Measurements from ENCODE around the gene NFIB. TPM values are rescaled to one million over a fixed set of nuclear protein-coding genes. Genes with fewer than 3 reads are reported as not detected.

Gene NFIB
- total RNA-seq, 2 experiments from 2014 or later: not detected

GRCh38 chr9:14183001-14183400 lies 130.9 kb downstream of the NFIB start:
- H3K4me1 Mint-ChIP-seq: no peaks in the 10 kb centered on the region
- H3K4me3 Mint-ChIP-seq: no peak overlapping the region
- H3K9me3 Mint-ChIP-seq (ENCODE audit: low read depth): no peaks in the 10 kb centered on the region
- peaks cover 2% of the 10 kb centered on the region for H3K27me3 Mint-ChIP-seq
- no peaks in the 10 kb centered on the region for H3K36me3 Mint-ChIP-seq (ENCODE audit: low read depth)
- POLR2A ChIA-PET: no interaction called here
- CTCF ChIA-PET: interaction anchor here (0.6 kb wide), 1 partner anchor 741 kb away, joined by 3 read pairs; no protein-coding TSS in a partner anchor
- no peak overlapping the region for H3K27ac Mint-ChIP-seq
- no peak for ATAC-seq
- DNase-seq: no peak
- intact Hi-C loops (cut with DNase I, micrococcal nuclease): no loop called here

GRCh38 chr9:14180960-14181537 lies 132.9 kb downstream of the NFIB start:
- Mint-ChIP-seq H3K9me3 (ENCODE audit: low read depth) (no peaks in the 10 kb centered on the region), H3K4me3 (no peak overlapping the region), H3K4me1 (no peaks in the 10 kb centered on the region), H3K27ac (no peak overlapping the region), H3K27me3 (peaks cover 2% of the 10 kb centered on the region), H3K36me3 (ENCODE audit: low read depth) (no peaks in the 10 kb centered on the region)
- intact Hi-C loops (cut with DNase I, micrococcal nuclease): no loop called here
- ATAC-seq: no peak
- ChIA-PET POLR2A (no interaction called here), CTCF (interaction anchor here (0.6 kb wide), 1 partner anchor 38 kb away, joined by 3 read pairs; no protein-coding TSS in a partner anchor)
- no peak for DNase-seq

- no peaks in the 10 kb centered on the region for H3K4me1 Mint-ChIP-seq
- no peak overlapping the region for H3K4me3 Mint-ChIP-seq
- H3K36me3 Mint-ChIP-seq (ENCODE audit: low read depth): no peaks in the 10 kb centered on the region
- CTCF ChIA-PET: interaction anchor here (0.6 kb wide), 1 partner anchor 39 kb away, joined by 3 read pairs; no protein-coding TSS in a partner anchor
- H3K27ac Mint-ChIP-seq: no peak overlapping the region
- DNase-seq: no peak
- intact Hi-C loops (cut with DNase I, micrococcal nuclease): no loop called here
- no peaks in the 10 kb centered on the region for H3K9me3 Mint-ChIP-seq (ENCODE audit: low read depth)
- H3K27me3 Mint-ChIP-seq: peaks cover 2% of the 10 kb centered on the region
- POLR2A ChIA-PET: no interaction called here
- no peak for ATAC-seq
Observed at GRCh38 chr9:14180093-14180959, 133.6 kb downstream of the NFIB start.

- ChIA-PET POLR2A (no interaction called here), CTCF (no interaction called here)
- Mint-ChIP-seq H3K27ac (no peak overlapping the region), H3K9me3 (ENCODE audit: low read depth) (peaks cover 1% of the 10 kb centered on the region), H3K4me3 (no peak overlapping the region), H3K4me1 (no peaks in the 10 kb centered on the region), H3K36me3 (ENCODE audit: low read depth) (no peaks in the 10 kb centered on the region), H3K27me3 (peaks cover 2% of the 10 kb centered on the region)
- intact Hi-C loops (cut with DNase I, micrococcal nuclease): no loop called here
- ATAC-seq: no peak
- DNase-seq: no peak
Observed at GRCh38 chr9:14179449-14179848, 134.5 kb downstream of the NFIB start.

- no peak overlapping the region for H3K27ac Mint-ChIP-seq
- peaks cover 1% of the 10 kb centered on the region for H3K9me3 Mint-ChIP-seq (ENCODE audit: low read depth)
- no peak overlapping the region for H3K4me3 Mint-ChIP-seq
- no peaks in the 10 kb centered on the region for H3K4me1 Mint-ChIP-seq
- intact Hi-C loops (cut with DNase I, micrococcal nuclease): no loop called here
- no peaks in the 10 kb centered on the region for H3K36me3 Mint-ChIP-seq (ENCODE audit: low read depth)
- H3K27me3 Mint-ChIP-seq: no peaks in the 10 kb centered on the region
- ATAC-seq (no peak), DNase-seq (no peak)
- ChIA-PET POLR2A (no interaction called here), CTCF (interaction anchor here (0.8 kb wide), 1 partner anchor 371 kb away, joined by 3 read pairs; no protein-coding TSS in a partner anchor)
Observed at GRCh38 chr9:14175778-14176177, 138.2 kb downstream of the NFIB start.

- Mint-ChIP-seq H3K27ac (no peak overlapping the region), H3K4me3 (no peak overlapping the region), H3K27me3 (peaks cover 2% of the 10 kb centered on the region), H3K4me1 (no peaks in the 10 kb centered on the region), H3K36me3 (ENCODE audit: low read depth) (no peaks in the 10 kb centered on the region), H3K9me3 (ENCODE audit: low read depth) (peaks cover 1% of the 10 kb centered on the region)
- ChIA-PET POLR2A (no interaction called here), CTCF (no interaction called here)
- intact Hi-C loops (cut with DNase I, micrococcal nuclease): no loop called here
- DNase-seq (no peak), ATAC-seq (no peak)
Observed at GRCh38 chr9:14173713-14174112, 140.2 kb downstream of the NFIB start.

GRCh38 chr9:14170973-14171596 lies 142.9 kb downstream of the NFIB start:
- DNase-seq (no peak), ATAC-seq (peak; percentile 26)
- CTCF ChIA-PET: no interaction called here
- Mint-ChIP-seq H3K9me3 (ENCODE audit: low read depth) (peaks cover 1% of the 10 kb centered on the region), H3K27me3 (peaks cover 2% of the 10 kb centered on the region), H3K4me1 (no peaks in the 10 kb centered on the region), H3K4me3 (no peak overlapping the region), H3K27ac (no peak overlapping the region), H3K36me3 (ENCODE audit: low read depth) (no peaks in the 10 kb centered on the region)
- intact Hi-C loops (cut with DNase I, micrococcal nuclease): no loop called here
- POLR2A ChIA-PET: no interaction called here

GRCh38 chr9:14170392-14170931 lies 143.5 kb downstream of the NFIB start:
- Mint-ChIP-seq H3K4me3 (no peak overlapping the region), H3K36me3 (ENCODE audit: low read depth) (no peaks in the 10 kb centered on the region), H3K27me3 (peaks cover 2% of the 10 kb centered on the region), H3K9me3 (ENCODE audit: low read depth) (peaks cover 1% of the 10 kb centered on the region), H3K4me1 (no peaks in the 10 kb centered on the region), H3K27ac (no peak overlapping the region)
- intact Hi-C loops (cut with DNase I, micrococcal nuclease): no loop called here
- POLR2A ChIA-PET: no interaction called here
- DNase-seq (no peak), ATAC-seq (no peak)
- CTCF ChIA-PET: no interaction called here

- H3K4me1 Mint-ChIP-seq: no peaks in the 10 kb centered on the region
- ChIA-PET CTCF (no interaction called here), POLR2A (interaction anchor here (0.6 kb wide), 1 partner anchor 158 kb away, joined by 3 read pairs; no protein-coding TSS in a partner anchor)
- DNase-seq (no peak), ATAC-seq (no peak)
- no peak overlapping the region for H3K4me3 Mint-ChIP-seq
- intact Hi-C loops (cut with DNase I, micrococcal nuclease): no loop called here
- H3K27ac Mint-ChIP-seq: no peak overlapping the region
- H3K36me3 Mint-ChIP-seq (ENCODE audit: low read depth): no peaks in the 10 kb centered on the region
- no peaks in the 10 kb centered on the region for H3K9me3 Mint-ChIP-seq (ENCODE audit: low read depth)
- peaks cover 2% of the 10 kb centered on the region for H3K27me3 Mint-ChIP-seq
Observed at GRCh38 chr9:14168381-14168780, 145.6 kb downstream of the NFIB start.

GRCh38 chr9:14165376-14166035 lies 148.4 kb downstream of the NFIB start:
- ATAC-seq (no peak), DNase-seq (no peak)
- H3K27me3 Mint-ChIP-seq: peaks cover 2% of the 10 kb centered on the region
- intact Hi-C loops (cut with DNase I, micrococcal nuclease): no loop called here
- no peak overlapping the region for H3K4me3 Mint-ChIP-seq
- H3K36me3 Mint-ChIP-seq (ENCODE audit: low read depth): no peaks in the 10 kb centered on the region
- ChIA-PET CTCF (no interaction called here), POLR2A (no interaction called here)
- no peaks in the 10 kb centered on the region for H3K4me1 Mint-ChIP-seq
- no peaks in the 10 kb centered on the region for H3K9me3 Mint-ChIP-seq (ENCODE audit: low read depth)
- no peak overlapping the region for H3K27ac Mint-ChIP-seq

- no peak for ATAC-seq
- H3K9me3 Mint-ChIP-seq (ENCODE audit: low read depth): no peaks in the 10 kb centered on the region
- CTCF ChIA-PET: no interaction called here
- H3K4me1 Mint-ChIP-seq: no peaks in the 10 kb centered on the region
- DNase-seq: no peak
- H3K36me3 Mint-ChIP-seq (ENCODE audit: low read depth): no peaks in the 10 kb centered on the region
- H3K27ac Mint-ChIP-seq: no peak overlapping the region
- intact Hi-C loops (cut with DNase I, micrococcal nuclease): no loop called here
- H3K27me3 Mint-ChIP-seq: peaks cover 2% of the 10 kb centered on the region
- H3K4me3 Mint-ChIP-seq: no peak overlapping the region
- POLR2A ChIA-PET: no interaction called here
Observed at GRCh38 chr9:14164908-14165307, 149.0 kb downstream of the NFIB start.

All from activated CD4-positive, alpha-beta T cell treated with anti-CD3 and anti-CD28 coated beads for 36 hours (primary cell).